Measurements from ENCODE around the gene ITPKA. TPM values are rescaled to one million over a fixed set of nuclear protein-coding genes. Genes with fewer than 3 reads are reported as not detected.
A peak's percentile ranks its signal among the peaks of the same experiment; 100 is the strongest.

The ITPKA gene
- total and polyA plus RNA-seq, 2 of the 13 experiments (the other 11 are each of a cell fraction or from before 2014, with no cell fraction given), result 13.2 to 41.3 TPM

- TF ChIP-seq PRDM10 (CRISPR knock-in tag; IDR thresholded peaks at IDR 0.05; ENCODE audit: low read depth) (no peak), HCFC1 (IDR thresholded peaks at IDR 0.05; ENCODE audit: low read depth, low read length) (no peak), ATF2 (CRISPR knock-in tag; IDR thresholded peaks at IDR 0.05) (no peak), ZNF580 (CRISPR knock-in tag; IDR thresholded peaks at IDR 0.05; ENCODE audit: borderline replicate concordance, low read depth) (peak; percentile 55; the same call in 1 of the 2 replicates), ZNF275 (CRISPR knock-in tag; IDR thresholded peaks at IDR 0.05; ENCODE audit: borderline replicate concordance) (peak; percentile 26; the same call in 1 of the 2 replicates), SNAPC2 (CRISPR knock-in tag; IDR thresholded peaks at IDR 0.05) (0 out of 2 replicates have a peak, but pooled peaks have one; percentile 48), CERS6 (CRISPR knock-in tag; IDR thresholded peaks at IDR 0.05) (no peak), ZNF839 (CRISPR knock-in tag; IDR thresholded peaks at IDR 0.05; ENCODE audit: borderline replicate concordance) (no peak), MLLT10 (CRISPR knock-in tag; IDR thresholded peaks at IDR 0.05) (no peak; the same call in 1 of the 2 replicates), GLI4 (CRISPR knock-in tag; IDR thresholded peaks at IDR 0.05; ENCODE audit: borderline replicate concordance) (0 out of 2 replicates have a peak, but pooled peaks have one; percentile 69), ZFP91 (CRISPR knock-in tag; IDR thresholded peaks at IDR 0.05; ENCODE audit: borderline replicate concordance) (peak; percentile 64; the same call in 1 of the 2 replicates), KLF11 (CRISPR knock-in tag; IDR thresholded peaks at IDR 0.05) (no peak), ZNF687 (CRISPR knock-in tag; IDR thresholded peaks at IDR 0.05) (peak; percentile 88), MTA3 (CRISPR knock-in tag; IDR thresholded peaks at IDR 0.05) (no peak)
These were observed at the start of gene ITPKA (continued) for GRCh38 chr15:41493205-41493901.
